Muscle of arm (tissue), 12 donors: ENCODE results near the gene CACNA1D. TPM values are rescaled to one million over a fixed set of nuclear protein-coding genes. Genes with fewer than 3 reads are reported as not detected.

Source experiments
- DNase-seq: peaks from one replicate; pipeline ENCODE4 v3.0.0-alpha.2; 2013
- polyA plus RNA-seq, 12 donors: library from polyadenylated mRNA; unstranded; fragments of 120-200 nt; gene quantifications; one replicate each; pipeline ENCODE4 v1.2.1, GENCODE V29; 2013; ENCODE audit not compliant: insufficient read length in 12 of 12

The CACNA1D gene
- polyA plus RNA-seq, 12 donors = 1.5 to 18.8 (median 2.2) TPM; not detected in 1

DNA sequence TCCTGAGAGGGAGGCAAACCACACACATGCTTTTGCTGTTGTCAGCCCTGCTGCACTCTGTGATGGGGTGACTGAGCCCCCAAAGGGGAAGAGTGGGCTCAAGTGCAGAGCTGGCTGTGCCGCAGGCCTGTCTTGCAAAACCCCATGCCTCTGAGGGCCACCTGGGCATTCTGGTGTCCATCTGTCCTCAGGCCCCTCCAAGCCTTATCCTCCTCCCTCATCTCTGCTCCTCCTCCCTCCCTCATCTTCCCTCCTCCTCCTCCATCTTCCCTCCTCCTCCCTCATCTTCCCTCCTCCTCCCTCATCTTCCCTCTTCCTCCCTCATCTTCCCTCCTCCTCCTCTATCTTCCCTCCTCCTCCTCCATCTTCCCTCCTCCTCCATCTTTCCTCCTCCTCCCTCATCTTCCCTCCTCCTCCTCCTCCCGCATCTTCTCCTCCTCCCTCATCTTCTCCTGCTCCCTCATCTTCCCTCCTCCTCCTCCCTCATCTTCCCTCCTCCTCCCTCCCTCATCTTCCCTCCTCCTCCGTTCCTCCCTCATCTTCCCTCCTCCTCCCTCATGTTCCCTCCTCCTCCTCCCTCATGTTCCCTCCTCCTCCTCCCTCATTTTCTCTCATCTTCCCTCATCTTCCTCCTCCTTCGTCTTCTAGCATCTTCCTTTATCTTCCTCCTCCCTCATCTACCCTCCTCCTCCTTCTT, 311.2 kb downstream of the CACNA1D start:
- no peak for DNase-seq

DNA sequence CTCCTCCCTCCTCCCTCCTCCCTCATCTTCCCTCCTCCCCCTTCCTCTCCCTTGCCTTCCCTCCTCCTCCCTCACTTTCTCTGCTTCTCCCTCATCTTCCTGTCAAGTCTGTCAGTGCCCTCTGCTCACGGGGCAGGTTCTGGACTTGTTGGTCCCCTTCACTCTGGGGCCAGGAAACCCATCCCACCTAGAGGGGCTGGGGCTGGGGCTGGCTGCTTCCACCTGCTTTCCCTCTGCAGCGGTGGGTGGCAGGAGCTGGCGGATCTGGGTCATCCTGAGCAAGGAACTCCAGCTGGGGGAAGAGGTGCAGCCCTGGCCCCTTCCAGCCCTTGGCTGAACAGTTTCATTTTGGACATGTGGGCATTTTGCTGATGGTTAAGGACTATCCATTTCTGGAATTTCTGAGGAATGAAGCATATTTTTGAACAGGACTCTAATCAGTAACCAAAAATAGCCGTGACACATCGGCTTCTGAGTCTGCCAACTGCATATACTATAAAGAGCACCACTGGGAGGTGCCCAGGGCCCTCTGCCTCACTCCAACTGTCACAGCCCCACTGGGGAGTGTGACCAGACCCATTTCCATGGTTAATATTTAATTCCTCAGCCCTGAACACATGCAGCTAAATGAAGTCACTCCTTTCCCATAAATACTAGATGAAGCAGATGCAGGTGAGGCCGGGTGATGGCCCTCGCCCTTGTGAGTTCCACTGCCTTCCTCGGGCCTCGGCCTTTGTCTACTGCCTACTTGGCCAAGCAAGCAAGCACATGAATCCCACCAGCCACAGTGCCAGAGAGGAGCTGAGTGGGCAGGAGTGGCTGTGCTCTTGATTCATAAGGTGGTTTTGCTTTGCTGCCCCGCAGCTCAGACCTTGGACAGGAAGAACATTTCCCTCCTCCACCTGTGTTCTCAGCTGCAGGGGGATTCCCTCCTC, 312.0 kb downstream of the CACNA1D start:
- DNase-seq = no peak

DNA sequence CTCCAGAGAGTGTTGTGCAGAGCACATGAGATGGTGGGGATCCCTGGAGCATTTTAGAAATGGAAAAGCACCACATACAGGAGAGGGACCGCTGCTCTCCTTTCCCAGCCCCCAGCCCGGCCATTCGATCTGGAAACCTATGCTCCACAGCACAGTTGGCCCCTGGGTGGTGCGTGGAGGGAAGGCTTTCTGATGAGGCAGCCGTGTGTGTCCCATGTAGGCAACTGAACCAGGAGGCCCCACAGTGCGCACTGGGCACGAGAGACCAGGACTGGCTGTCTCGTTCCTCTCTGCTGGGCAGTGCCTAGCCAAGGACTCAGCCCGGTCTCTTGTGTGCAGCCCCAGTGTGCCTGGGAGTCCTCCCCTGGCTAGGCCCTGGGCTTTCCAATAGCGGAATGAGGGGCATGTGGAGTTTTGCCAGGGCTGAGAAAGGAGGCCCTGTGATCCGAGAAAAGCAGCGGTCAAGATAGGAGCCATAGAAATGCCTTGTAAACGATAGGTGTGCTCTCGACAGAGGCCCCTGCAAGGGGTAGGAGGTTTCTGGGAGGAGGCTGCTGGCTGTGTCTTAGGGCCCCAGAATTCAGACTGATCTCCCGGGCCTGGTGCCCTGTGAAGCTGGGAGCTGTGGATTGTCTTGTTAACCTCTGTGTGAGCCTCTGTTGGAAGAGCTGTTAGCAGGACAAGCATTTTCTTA, 312.9 kb downstream of the CACNA1D start:
- DNase-seq = no peak

DNA sequence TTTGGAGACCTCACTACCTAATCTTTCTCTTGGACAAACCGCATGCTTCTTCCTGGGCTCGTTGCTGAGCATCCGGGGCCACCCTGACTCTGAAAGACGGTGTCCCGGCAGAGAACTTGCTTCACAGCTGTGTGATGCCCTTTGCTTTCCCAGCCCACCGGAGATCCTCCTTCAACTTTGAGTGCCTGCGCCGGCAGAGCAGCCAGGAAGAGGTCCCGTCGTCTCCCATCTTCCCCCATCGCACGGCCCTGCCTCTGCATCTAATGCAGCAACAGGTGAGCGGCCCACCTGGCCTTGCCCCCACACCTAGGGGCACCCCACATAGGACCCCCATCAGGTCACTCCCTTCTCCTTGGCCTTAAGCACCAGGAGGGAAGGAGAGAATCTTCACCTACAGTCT, 314.1 kb downstream of the CACNA1D start:
- no peak for DNase-seq

- DNase-seq = no peak
Observed at GRCh38 chr3:53809267-53809666, 314.9 kb downstream of the CACNA1D start.

DNA sequence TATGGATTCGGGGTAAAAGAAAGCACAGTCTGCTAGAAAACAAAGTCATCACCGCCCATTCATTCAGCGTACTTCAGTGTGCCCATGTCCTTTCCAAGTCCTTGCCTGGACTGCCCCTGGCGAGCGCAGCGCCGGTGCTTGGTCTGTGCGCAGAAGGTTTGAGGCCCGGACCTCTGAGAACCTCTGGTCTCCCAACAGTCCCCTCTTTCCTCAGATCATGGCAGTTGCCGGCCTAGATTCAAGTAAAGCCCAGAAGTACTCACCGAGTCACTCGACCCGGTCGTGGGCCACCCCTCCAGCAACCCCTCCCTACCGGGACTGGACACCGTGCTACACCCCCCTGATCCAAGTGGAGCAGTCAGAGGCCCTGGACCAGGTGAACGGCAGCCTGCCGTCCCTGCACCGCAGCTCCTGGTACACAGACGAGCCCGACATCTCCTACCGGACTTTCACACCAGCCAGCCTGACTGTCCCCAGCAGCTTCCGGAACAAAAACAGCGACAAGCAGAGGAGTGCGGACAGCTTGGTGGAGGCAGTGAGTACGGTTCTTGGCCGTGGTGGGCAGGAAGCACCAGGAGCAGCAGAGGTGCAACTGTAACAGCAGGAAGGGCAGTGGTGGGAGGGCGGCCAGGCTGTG, 315.5 kb downstream of the CACNA1D start:
- DNase-seq = no peak

DNA sequence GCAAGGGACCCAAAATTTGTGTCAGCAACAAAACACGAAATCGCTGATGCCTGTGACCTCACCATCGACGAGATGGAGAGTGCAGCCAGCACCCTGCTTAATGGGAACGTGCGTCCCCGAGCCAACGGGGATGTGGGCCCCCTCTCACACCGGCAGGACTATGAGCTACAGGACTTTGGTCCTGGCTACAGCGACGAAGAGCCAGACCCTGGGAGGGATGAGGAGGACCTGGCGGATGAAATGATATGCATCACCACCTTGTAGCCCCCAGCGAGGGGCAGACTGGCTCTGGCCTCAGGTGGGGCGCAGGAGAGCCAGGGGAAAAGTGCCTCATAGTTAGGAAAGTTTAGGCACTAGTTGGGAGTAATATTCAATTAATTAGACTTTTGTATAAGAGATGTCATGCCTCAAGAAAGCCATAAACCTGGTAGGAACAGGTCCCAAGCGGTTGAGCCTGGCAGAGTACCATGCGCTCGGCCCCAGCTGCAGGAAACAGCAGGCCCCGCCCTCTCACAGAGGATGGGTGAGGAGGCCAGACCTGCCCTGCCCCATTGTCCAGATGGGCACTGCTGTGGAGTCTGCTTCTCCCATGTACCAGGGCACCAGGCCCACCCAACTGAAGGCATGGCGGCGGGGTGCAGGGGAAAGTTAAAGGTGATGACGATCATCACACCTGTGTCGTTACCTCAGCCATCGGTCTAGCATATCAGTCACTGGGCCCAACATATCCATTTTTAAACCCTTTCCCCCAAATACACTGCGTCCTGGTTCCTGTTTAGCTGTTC, 316.9 kb downstream of the CACNA1D start:
- DNase-seq = no peak

DNA sequence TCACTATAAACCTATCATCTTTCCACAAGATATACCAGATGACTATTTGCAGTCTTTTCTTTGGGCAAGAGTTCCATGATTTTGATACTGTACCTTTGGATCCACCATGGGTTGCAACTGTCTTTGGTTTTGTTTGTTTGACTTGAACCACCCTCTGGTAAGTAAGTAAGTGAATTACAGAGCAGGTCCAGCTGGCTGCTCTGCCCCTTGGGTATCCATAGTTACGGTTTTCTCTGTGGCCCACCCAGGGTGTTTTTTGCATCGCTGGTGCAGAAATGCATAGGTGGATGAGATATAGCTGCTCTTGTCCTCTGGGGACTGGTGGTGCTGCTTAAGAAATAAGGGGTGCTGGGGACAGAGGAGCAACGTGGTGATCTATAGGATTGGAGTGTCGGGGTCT, 318.0 kb downstream of the CACNA1D start:
- DNase-seq = no peak

DNA sequence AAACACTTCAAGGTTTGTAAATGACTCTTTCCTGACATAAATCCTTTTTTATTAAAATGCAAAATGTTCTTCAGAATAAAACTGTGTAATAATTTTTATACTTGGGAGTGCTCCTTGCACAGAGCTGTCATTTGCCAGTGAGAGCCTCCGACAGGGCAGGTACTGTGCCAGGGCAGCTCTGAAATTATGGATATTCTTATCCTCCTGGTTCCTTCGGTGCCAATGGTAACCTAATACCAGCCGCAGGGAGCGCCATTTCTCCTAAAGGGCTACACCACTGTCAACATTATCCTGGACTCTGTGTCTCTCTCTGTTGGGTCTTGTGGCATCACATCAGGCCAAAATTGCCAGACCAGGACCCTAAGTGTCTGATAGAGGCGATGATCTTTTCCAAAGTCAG, 318.8 kb downstream of the CACNA1D start:
- no peak for DNase-seq

- DNase-seq = no peak
Observed at GRCh38 chr3:53813876-53814275, 319.5 kb downstream of the CACNA1D start.

- no peak for DNase-seq
Observed at GRCh38 chr3:53815067-53815466, 320.7 kb downstream of the CACNA1D start.

DNA sequence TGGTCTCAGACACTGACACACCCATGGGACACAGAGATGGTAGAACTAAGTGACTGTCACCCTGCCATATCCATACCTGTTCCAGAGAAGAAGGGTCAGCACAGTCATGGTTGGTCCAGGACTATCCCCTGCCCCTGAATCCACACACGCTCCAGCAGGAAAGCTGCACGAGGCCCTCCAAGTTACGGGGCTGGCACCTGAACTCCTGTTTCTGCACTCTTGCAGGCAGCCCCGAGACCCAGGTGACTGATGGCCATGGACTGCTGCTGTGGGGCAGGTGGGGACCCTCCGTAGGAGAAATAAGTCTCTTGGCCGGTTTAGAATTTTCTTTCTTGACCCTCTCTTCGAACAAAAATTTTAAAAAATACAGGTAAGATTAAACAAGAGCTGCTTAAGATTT, 321.2 kb downstream of the CACNA1D start:
- DNase-seq = no peak

- no peak for DNase-seq
Observed at GRCh38 chr3:53816425-53816824, 322.0 kb downstream of the CACNA1D start.

DNA sequence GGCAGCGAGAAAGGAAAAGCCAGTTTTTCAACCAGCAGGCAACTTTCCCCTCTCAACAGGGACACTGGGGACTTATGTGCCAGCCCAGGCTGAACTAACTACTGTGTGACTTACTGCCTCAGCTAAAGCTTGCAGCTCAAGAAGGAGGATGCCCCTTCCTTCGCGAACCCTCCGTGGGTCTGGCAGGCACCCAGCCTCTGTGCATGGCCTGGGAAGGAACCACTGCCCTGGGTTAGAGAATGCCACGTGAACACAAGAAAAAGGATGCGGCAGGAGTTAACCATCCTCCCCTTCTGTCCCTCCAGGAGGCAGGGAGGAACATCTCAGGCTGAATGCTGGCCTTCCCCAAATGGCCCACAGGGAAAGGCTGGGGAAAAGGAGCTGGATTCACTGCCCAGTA, 322.8 kb downstream of the CACNA1D start:
- DNase-seq = no peak

DNA sequence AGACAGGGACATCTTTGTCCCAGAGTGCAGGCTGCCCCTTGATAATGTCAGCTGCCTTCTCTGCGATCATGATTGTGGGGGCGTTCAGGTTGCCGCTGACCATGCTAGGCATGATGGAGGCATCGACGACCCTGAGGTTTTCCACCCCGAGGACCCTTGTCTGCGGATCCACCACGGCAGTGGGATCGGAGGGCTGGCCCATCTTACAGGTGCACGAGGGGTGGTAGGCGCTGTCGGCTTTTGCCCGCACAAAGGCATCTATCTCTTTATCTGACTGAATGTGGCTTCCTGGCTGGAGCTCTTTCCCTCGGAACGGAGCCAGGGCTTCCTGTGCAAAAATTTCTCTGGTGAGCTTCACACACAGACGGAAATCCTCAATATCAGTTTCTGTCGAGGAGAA, 323.4 kb downstream of the CACNA1D start:
- no peak for DNase-seq

- DNase-seq = no peak
Observed at GRCh38 chr3:53818221-53819162, 324.1 kb downstream of the CACNA1D start.

- no peak for DNase-seq
Observed at GRCh38 chr3:53819163-53819868, 324.9 kb downstream of the CACNA1D start.

GRCh38 chr3:53820084-53820483, 325.7 kb downstream of the CACNA1D start:
- DNase-seq = no peak
